ENCODE results near the gene BCR. TPM values are rescaled to one million over a fixed set of nuclear protein-coding genes. Genes with fewer than 3 reads are reported as not detected.

BCR gene
- total and polyA plus RNA-seq, 2 of the 13 experiments (the other 11 are each of a cell fraction or from before 2014, with no cell fraction given) = 19.9 to 33.6 TPM

DNA sequence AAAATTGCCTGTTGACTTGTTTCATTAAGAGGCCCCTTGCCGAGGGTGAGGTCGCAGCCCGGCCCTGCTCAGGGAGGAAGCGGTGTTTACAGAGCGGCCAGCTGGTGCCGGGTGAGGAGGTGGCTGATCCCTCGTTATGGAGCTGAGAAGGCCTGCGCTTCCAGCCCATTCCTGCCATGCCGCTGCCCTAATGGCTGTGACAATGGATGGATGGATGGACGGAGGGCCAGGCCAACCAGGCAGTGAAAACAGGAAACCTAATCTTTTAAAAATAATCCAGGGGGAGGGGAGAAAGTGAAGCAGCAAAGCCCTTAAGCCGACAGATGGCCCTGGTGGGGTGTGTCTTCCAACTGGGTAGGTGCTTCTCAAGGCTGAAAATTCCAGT is 38.5 kb downstream of the BCR start (continued):
- TF ChIP-seq SMC3 (IDR thresholded peaks at IDR 0.05; ENCODE audit: low read length) = no peak
- TF ChIP-seq ZNF652 (CRISPR knock-in tag; IDR thresholded peaks at IDR 0.05; ENCODE audit: borderline replicate concordance, low read depth) = no peak
- no peak for TF ChIP-seq SKI (IDR thresholded peaks at IDR 0.05; ENCODE audit: partially characterized antibody)
- TF ChIP-seq JUNB (CRISPR knock-in tag; IDR thresholded peaks at IDR 0.05; ENCODE audit: borderline replicate concordance) = no peak
- TF ChIP-seq, protein P1, sequence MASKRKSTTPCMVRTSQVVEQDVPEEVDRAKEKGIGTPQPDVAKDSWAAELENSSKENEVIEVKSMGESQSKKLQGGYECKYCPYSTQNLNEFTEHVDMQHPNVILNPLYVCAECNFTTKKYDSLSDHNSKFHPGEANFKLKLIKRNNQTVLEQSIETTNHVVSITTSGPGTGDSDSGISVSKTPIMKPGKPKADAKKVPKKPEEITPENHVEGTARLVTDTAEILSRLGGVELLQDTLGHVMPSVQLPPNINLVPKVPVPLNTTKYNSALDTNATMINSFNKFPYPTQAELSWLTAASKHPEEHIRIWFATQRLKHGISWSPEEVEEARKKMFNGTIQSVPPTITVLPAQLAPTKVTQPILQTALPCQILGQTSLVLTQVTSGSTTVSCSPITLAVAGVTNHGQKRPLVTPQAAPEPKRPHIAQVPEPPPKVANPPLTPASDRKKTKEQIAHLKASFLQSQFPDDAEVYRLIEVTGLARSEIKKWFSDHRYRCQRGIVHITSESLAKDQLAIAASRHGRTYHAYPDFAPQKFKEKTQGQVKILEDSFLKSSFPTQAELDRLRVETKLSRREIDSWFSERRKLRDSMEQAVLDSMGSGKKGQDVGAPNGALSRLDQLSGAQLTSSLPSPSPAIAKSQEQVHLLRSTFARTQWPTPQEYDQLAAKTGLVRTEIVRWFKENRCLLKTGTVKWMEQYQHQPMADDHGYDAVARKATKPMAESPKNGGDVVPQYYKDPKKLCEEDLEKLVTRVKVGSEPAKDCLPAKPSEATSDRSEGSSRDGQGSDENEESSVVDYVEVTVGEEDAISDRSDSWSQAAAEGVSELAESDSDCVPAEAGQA (IDR thresholded peaks at IDR 0.05; ENCODE audit: low read depth) = no peak
- TF ChIP-seq, protein P1 (CRISPR knock-in tag; IDR thresholded peaks at IDR 0.05; ENCODE audit: borderline replicate concordance) = no peak
- 0 out of 2 replicates have a peak, but pooled peaks have one; percentile 36 for TF ChIP-seq GATAD2A (CRISPR knock-in tag; IDR thresholded peaks at IDR 0.05)
- TF ChIP-seq, protein P2, sequence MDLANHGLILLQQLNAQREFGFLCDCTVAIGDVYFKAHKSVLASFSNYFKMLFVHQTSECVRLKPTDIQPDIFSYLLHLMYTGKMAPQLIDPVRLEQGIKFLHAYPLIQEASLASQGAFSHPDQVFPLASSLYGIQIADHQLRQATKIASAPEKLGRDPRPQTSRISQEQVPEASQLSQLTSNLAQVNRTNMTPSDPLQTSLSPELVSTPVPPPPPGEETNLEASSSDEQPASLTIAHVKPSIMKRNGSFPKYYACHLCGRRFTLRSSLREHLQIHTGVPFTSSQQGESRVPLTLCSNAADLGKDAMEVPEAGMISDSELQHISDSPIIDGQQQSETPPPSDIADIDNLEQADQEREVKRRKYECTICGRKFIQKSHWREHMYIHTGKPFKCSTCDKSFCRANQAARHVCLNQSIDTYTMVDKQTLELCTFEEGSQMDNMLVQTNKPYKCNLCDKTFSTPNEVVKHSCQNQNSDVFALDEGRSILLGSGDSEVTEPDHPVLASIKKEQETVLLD (CRISPR knock-in tag; IDR thresholded peaks at IDR 0.05; ENCODE audit: low read depth) = no peak
- TF ChIP-seq NONO (IDR thresholded peaks at IDR 0.05) = no peak
- no peak for TF ChIP-seq NONO (CRISPR knock-in tag; conservative IDR thresholded peaks at IDR 0.05)
- no peak for TF ChIP-seq ZSCAN30 (CRISPR knock-in tag; IDR thresholded peaks at IDR 0.05)
- no peak for TF ChIP-seq CHD2 (IDR thresholded peaks at IDR 0.05; ENCODE audit: low read depth, low read length)
- TF ChIP-seq, protein P3, sequence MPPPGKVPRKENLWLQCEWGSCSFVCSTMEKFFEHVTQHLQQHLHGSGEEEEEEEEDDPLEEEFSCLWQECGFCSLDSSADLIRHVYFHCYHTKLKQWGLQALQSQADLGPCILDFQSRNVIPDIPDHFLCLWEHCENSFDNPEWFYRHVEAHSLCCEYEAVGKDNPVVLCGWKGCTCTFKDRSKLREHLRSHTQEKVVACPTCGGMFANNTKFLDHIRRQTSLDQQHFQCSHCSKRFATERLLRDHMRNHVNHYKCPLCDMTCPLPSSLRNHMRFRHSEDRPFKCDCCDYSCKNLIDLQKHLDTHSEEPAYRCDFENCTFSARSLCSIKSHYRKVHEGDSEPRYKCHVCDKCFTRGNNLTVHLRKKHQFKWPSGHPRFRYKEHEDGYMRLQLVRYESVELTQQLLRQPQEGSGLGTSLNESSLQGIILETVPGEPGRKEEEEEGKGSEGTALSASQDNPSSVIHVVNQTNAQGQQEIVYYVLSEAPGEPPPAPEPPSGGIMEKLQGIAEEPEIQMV (CRISPR knock-in tag; IDR thresholded peaks at IDR 0.05; ENCODE audit: low read depth) = no peak
- no peak for TF ChIP-seq GPN1 (CRISPR knock-in tag; IDR thresholded peaks at IDR 0.05; ENCODE audit: borderline replicate concordance)
- TF ChIP-seq, protein P4, sequence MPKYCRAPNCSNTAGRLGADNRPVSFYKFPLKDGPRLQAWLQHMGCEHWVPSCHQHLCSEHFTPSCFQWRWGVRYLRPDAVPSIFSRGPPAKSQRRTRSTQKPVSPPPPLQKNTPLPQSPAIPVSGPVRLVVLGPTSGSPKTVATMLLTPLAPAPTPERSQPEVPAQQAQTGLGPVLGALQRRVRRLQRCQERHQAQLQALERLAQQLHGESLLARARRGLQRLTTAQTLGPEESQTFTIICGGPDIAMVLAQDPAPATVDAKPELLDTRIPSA (CRISPR knock-in tag; IDR thresholded peaks at IDR 0.05; ENCODE audit: borderline replicate concordance) = no peak
- TF ChIP-seq CEBPG (CRISPR knock-in tag; IDR thresholded peaks at IDR 0.05) = no peak
- no peak for TF ChIP-seq PCBP1 (IDR thresholded peaks at IDR 0.05; ENCODE audit: borderline replicate concordance, low read depth, low read length)
- TF ChIP-seq, protein P5, sequence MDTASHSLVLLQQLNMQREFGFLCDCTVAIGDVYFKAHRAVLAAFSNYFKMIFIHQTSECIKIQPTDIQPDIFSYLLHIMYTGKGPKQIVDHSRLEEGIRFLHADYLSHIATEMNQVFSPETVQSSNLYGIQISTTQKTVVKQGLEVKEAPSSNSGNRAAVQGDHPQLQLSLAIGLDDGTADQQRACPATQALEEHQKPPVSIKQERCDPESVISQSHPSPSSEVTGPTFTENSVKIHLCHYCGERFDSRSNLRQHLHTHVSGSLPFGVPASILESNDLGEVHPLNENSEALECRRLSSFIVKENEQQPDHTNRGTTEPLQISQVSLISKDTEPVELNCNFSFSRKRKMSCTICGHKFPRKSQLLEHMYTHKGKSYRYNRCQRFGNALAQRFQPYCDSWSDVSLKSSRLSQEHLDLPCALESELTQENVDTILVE (CRISPR knock-in tag; IDR thresholded peaks at IDR 0.05) = no peak
- TF ChIP-seq TEAD2 (CRISPR knock-in tag; IDR thresholded peaks at IDR 0.05) = no peak
- no peak for TF ChIP-seq MZF1 (CRISPR knock-in tag; IDR thresholded peaks at IDR 0.05; ENCODE audit: borderline replicate concordance)
